PC-9 (cell line): ENCODE results near the gene ABCA12. TPM values are rescaled to one million over a fixed set of nuclear protein-coding genes. Genes with fewer than 3 reads are reported as not detected.

Source experiments
- BruUV-seq: library from RNA; stranded (reverse); fragments of 400-500 nt; replicated peaks from 2 replicates; lab custom pipeline; 2021; lab: Mats Ljungman, UMichigan
- CTCF ChIA-PET: fragments of 300-600 bp; sonication (Branson Sonifier 250); formaldehyde crosslinking; loops from one replicate; lab custom pipeline; 2022; ENCODE audit warnings: antibody characterized with exemption; lab: Charles Lee
- POLR2A ChIA-PET: fragments of 300-600 bp; sonication (Branson Sonifier 250); formaldehyde crosslinking; loops from one replicate; lab custom pipeline; 2022; ENCODE audit warnings: antibody characterized with exemption; ENCODE audit not compliant: unreplicated experiment; lab: Charles Lee
- DNase-seq, 2 experiments: peaks; one replicate each; pipeline versions ENCODE4 v3.0.0 to v3.0.0-alpha.2; 2015 to 2022; ENCODE audit warnings: mixed read lengths in 1 of 2
- H2AFZ ChIP-seq: fragments of 200-600 bp; sonication (generic); 2 replicates; pipeline ENCODE4 v1.8.1; 2017; ENCODE audit warnings: antibody characterized with exemption
- H3F3A ChIP-seq: fragments of 200-600 bp; sonication (generic); 2 replicates; pipeline ENCODE4 v1.8.1; 2017; ENCODE audit warnings: antibody characterized with exemption, mild to moderate bottlenecking, low read depth; ENCODE audit not compliant: insufficient read depth
- H3K27ac ChIP-seq: fragments of 200-600 bp; sonication (generic); 2 replicates; pipeline ENCODE4 v1.6.1; 2016; ENCODE audit warnings: mixed run types
- H3K27me3 ChIP-seq: fragments of 200-600 bp; sonication (generic); 2 replicates; pipeline ENCODE4 v1.6.1; 2016; ENCODE audit warnings: low read depth, mixed run types; ENCODE audit not compliant: insufficient read depth
- H3K36me3 ChIP-seq: fragments of 200-600 bp; sonication (generic); 2 replicates; pipeline ENCODE4 v1.6.1; 2016; ENCODE audit warnings: low read depth, mixed run types
- H3K4me1 ChIP-seq: fragments of 200-600 bp; sonication (generic); replicated peaks from 2 replicates; pipeline ENCODE4 v1.6.1; 2016; ENCODE audit warnings: mixed run types; ENCODE audit not compliant: insufficient read depth
- H3K4me2 ChIP-seq: fragments of 200-600 bp; sonication (generic); 2 replicates; pipeline ENCODE4 v1.6.1; 2017; ENCODE audit warnings: mixed run types
- H3K4me3 ChIP-seq: fragments of 200-600 bp; sonication (generic); 2 replicates; pipeline ENCODE4 v1.6.1; 2016; ENCODE audit warnings: mixed run types
- H3K79me2 ChIP-seq: fragments of 200-600 bp; sonication (generic); 2 replicates; pipeline ENCODE4 v1.6.1; 2017; ENCODE audit warnings: low read depth, mixed run types
- H3K9me2 ChIP-seq: fragments of 200-600 bp; sonication (generic); 2 replicates; pipeline ENCODE4 v1.8.1; 2017; ENCODE audit warnings: mild to moderate bottlenecking; ENCODE audit not compliant: insufficient read depth
- H3K9me3 ChIP-seq: fragments of 200-600 bp; sonication (generic); 2 replicates; pipeline ENCODE4 v1.8.1; 2016; ENCODE audit warnings: low read depth; ENCODE audit not compliant: insufficient read depth
- H4K20me1 ChIP-seq: fragments of 200-600 bp; sonication (generic); 2 replicates; pipeline ENCODE4 v1.8.1; 2017; ENCODE audit not compliant: insufficient read depth
- CTCF ChIP-seq: fragments of 200-600 bp; sonication (generic); conservative IDR thresholded peaks from 2 replicates; pipeline ENCODE4 v1.6.1; 2017; ENCODE audit warnings: mixed run types, antibody characterized with exemption, mild to moderate bottlenecking, moderate library complexity
- EZH2 ChIP-seq: fragments of 200-600 bp; sonication (generic); IDR thresholded peaks from 2 replicates; pipeline ENCODE4 v1.8.0; 2017; ENCODE audit warnings: antibody characterized with exemption, low read depth
- intact Hi-C: fragments of 100-400 bp; cut with micrococcal nuclease; formaldehyde crosslinking; loops from one replicate; pipeline ENCODE4 v1.10.0; 2022; ENCODE audit not compliant: unreplicated experiment
- total RNA-seq: library from RNA; stranded (reverse); gene quantifications from 2 replicates; pipeline ENCODE4 v1.2.3, GENCODE V29; 2021

ABCA12 gene
- total RNA-seq, 1 experiment from 2014 or later = 2.0 TPM

- Histone ChIP-seq H3K9me3 (no peaks in the 10 kb centered on the region), H3K27ac (peak overlapping the region; percentile 81), H3K4me2 (peak overlapping the region; percentile 56), H3K4me1 (peaks cover 30% of the 10 kb centered on the region), H3K36me3 (no peaks in the 10 kb centered on the region), H3F3A (peaks cover 25% of the 10 kb centered on the region), H3K79me2 (no peaks in the 10 kb centered on the region), H3K27me3 (no peaks in the 10 kb centered on the region), H3K4me3 (peak overlapping the region; percentile 2; the same call in 1 of the 2 replicates), H4K20me1 (no peaks in the 10 kb centered on the region), H2AFZ (peak overlapping the region; percentile 30; the same call in 1 of the 2 replicates), H3K9me2 (0 out of 2 replicates have a peak, but pooled peaks cover 6% of the 10 kb centered on the region)
- no TSS peak for BruUV-seq
- intact Hi-C loops = no loop called here
- no peak for TF ChIP-seq CTCF
- TF ChIP-seq EZH2 = no peak
- DNase-seq = no peak
- ChIA-PET CTCF (no interaction called here), POLR2A (no interaction called here)
Measured at GRCh38 chr2:215137329-215137686, 1.1 kb downstream of the ABCA12 start.

- DNase-seq = peak in 1 of 2 experiments; percentile 88
- no peaks in the 10 kb centered on the region for H4K20me1 ChIP-seq
- H3K9me2 ChIP-seq = 0 out of 2 replicates have a peak, but pooled peaks cover 6% of the 10 kb centered on the region
- intact Hi-C loops = no loop called here
- no peaks in the 10 kb centered on the region for H3K79me2 ChIP-seq
- H3K4me3 ChIP-seq = peak overlapping the region; percentile 2; the same call in 1 of the 2 replicates
- no peaks in the 10 kb centered on the region for H3K27me3 ChIP-seq
- peaks cover 25% of the 10 kb centered on the region for H3F3A ChIP-seq
- TF ChIP-seq CTCF (no peak), EZH2 (no peak)
- H3K27ac ChIP-seq = peak overlapping the region; percentile 81
- peak overlapping the region; percentile 56 for H3K4me2 ChIP-seq
- no peaks in the 10 kb centered on the region for H3K9me3 ChIP-seq
- 0 out of 2 replicates have a peak overlapping the region, but pooled peaks have one; percentile 30 for H2AFZ ChIP-seq
- ChIA-PET POLR2A (no interaction called here), CTCF (no interaction called here)
- H3K4me1 ChIP-seq = peaks cover 30% of the 10 kb centered on the region
- BruUV-seq = no TSS peak
- H3K36me3 ChIP-seq = no peaks in the 10 kb centered on the region
Measured at GRCh38 chr2:215136669-215137328, 1.6 kb downstream of the ABCA12 start.

GRCh38 chr2:215120401-215120800 lies 18.0 kb downstream of the ABCA12 start:
- intact Hi-C loops = no loop called here
- TF ChIP-seq CTCF (no peak), EZH2 (no peak)
- ChIA-PET POLR2A (no interaction called here), CTCF (no interaction called here)
- no TSS peak for BruUV-seq
- Histone ChIP-seq H3K36me3 (no peaks in the 10 kb centered on the region), H3K9me2 (no peaks in the 10 kb centered on the region), H3K79me2 (no peaks in the 10 kb centered on the region), H3K4me3 (no peak overlapping the region), H3K27ac (no peak overlapping the region), H3K4me1 (no peaks in the 10 kb centered on the region), H3K4me2 (no peak overlapping the region), H3K27me3 (no peaks in the 10 kb centered on the region), H3F3A (no peaks in the 10 kb centered on the region), H2AFZ (no peak overlapping the region), H3K9me3 (no peaks in the 10 kb centered on the region; the same call in 1 of the 2 replicates), H4K20me1 (no peaks in the 10 kb centered on the region)
- no peak for DNase-seq
